Left lung (tissue), 10 donors: ENCODE data around the gene MTIF2. TPM values are rescaled to one million over a fixed set of nuclear protein-coding genes. Genes with fewer than 3 reads are reported as not detected.

ENCODE experiments used
- ATAC-seq: fragments of 200-7000 bp; cut with Tn5 transposase; one replicate; pipeline ENCODE4 v1.9.1; 2020; ENCODE audit warnings: moderate library complexity
- DNase-seq, 4 donors: peaks; one replicate each; pipeline ENCODE4 v3.0.0-alpha.2; 2013 to 2020
- H3K27ac ChIP-seq, 2 donors: fragments of 200-600 bp; sonication (generic) in 1 of 2; one replicate each; pipeline versions ENCODE4 v1.5.0 to v1.8.0; 2020 to 2021
- H3K27me3 ChIP-seq, 2 donors: fragments of 200-600 bp; sonication (generic) in 1 of 2; one replicate each; pipeline versions ENCODE4 v1.5.0 to v1.8.0; 2020 to 2021
- H3K36me3 ChIP-seq, 2 donors: fragments of 200-600 bp; sonication (generic) in 1 of 2; one replicate each; pipeline versions ENCODE4 v1.5.0 to v1.8.0; 2020 to 2021
- H3K4me1 ChIP-seq, 2 donors: fragments of 200-600 bp; one replicate each; pipeline ENCODE4 v1.8.0; 2021
- H3K4me3 ChIP-seq, 2 donors: fragments of 200-600 bp; sonication (generic) in 1 of 2; one replicate each; pipeline versions ENCODE4 v1.5.0 to v1.8.0; 2020 to 2021; ENCODE audit warnings: mild to moderate bottlenecking in 1 of 2
- H3K9me3 ChIP-seq, 2 donors: fragments of 200-600 bp; sonication (generic) in 1 of 2; one replicate each; pipeline versions ENCODE4 v1.5.0 to v1.8.0; 2020 to 2021
- intact Hi-C, 2 donors: fragments of 100-400 bp; cut with DNase I; formaldehyde crosslinking; loops; one replicate each; pipeline versions ENCODE4 v1.11.2 to v1.14.2; 2022
- polyA plus RNA-seq, 6 donors: library from polyadenylated mRNA; unstranded; fragments of 120-200 nt; gene quantifications; one replicate each; pipeline ENCODE4 v1.2.1, GENCODE V29; 2013; ENCODE audit not compliant: insufficient read length in 6 of 6
- total RNA-seq, 2 donors: library from RNA; stranded (reverse); fragmentation: NEBNext Ultra II Directional; extraction: Animal tissue kit (Norgen Biotek cat#: 25700); gene quantifications; one replicate each; pipeline ENCODE4 v1.2.1, GENCODE V29; 2021
- TF ChIP-seq, protein P1 (sequence below), 2 donors: fragments of 200-600 bp; sonication (generic) in 1 of 2; IDR thresholded peaks; one replicate each; pipeline versions ENCODE4 v1.5.0 to v1.8.0; 2021; ENCODE audit warnings: antibody characterized with exemption in 2 of 2
- donor health status: DM: no; HTN: yes; CAD: no.
- donor health status: DM: no; HTN: no; CAD: no.

MTIF2 gene
- total and polyA plus RNA-seq, 8 donors = 19.8 to 36.7 (median 33.5) TPM

DNA sequence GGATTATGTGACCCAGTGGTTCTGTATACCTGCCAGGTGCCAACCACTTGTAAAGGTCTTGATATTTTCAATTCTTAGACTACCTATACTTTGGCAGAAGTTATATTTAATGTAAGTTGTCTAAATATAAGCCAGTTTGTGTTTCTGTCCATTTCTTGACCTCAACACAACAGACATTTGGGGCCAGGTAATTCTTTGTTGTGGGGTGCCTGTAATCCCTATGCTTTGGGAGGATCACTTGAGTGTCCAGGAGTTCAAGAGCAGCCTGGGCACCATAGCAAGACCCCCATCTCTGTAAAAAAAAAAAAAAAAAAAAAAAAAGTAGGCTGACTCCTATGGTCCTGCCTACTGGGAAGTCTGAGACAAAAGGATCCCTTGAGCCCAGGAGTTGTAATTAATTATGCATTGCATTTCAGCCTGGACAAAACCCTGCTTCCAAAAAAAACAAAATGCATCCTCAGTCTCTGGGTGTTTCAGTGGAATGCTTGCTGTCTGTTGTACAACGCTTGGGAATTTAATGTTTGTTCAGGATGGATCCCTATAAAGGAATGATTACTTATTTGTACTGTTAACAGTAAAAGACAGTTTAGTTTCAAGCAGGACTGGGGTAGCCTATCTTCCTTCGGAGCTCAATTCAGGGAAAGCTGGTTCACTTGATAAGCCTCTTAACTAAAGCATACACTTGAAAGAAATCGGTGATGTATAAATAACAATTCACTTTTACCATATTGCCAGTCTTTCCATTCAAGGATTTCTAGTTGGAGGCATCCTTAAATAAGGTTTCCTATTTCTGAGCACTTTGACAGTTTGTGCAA is 33.1 kb downstream of the MTIF2 start:
- intact Hi-C loops = no loop called here
- Histone ChIP-seq H3K27me3 (no peaks in the 10 kb centered on the region), H3K4me3 (no peak overlapping the region), H3K4me1 (peaks cover 11 to 32% of the 10 kb centered on the region in 2 donors), H3K9me3 (no peaks in the 10 kb centered on the region), H3K27ac (no peak overlapping the region), H3K36me3 (peaks cover 0 to 67% of the 10 kb centered on the region in 2 donors)
- DNase-seq = no peak
- TF ChIP-seq, protein P1, sequence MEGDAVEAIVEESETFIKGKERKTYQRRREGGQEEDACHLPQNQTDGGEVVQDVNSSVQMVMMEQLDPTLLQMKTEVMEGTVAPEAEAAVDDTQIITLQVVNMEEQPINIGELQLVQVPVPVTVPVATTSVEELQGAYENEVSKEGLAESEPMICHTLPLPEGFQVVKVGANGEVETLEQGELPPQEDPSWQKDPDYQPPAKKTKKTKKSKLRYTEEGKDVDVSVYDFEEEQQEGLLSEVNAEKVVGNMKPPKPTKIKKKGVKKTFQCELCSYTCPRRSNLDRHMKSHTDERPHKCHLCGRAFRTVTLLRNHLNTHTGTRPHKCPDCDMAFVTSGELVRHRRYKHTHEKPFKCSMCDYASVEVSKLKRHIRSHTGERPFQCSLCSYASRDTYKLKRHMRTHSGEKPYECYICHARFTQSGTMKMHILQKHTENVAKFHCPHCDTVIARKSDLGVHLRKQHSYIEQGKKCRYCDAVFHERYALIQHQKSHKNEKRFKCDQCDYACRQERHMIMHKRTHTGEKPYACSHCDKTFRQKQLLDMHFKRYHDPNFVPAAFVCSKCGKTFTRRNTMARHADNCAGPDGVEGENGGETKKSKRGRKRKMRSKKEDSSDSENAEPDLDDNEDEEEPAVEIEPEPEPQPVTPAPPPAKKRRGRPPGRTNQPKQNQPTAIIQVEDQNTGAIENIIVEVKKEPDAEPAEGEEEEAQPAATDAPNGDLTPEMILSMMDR (IDR thresholded peaks at IDR 0.05) = no peak
- ATAC-seq = no peak

DNA sequence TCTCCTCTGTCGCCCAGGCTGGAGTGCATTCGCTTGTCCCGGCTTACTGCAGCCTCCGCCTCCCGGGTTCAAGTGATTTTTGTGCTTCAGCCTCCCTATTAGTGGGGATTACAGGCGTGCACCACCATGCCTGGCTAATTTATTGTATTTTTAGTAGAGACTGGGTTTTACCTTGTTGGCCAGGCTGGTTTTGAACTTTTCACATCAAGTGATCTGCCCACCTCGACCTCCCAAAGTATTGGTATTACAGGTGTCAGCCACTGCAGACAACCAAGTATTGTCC is 35.4 kb downstream of the MTIF2 start:
- TF ChIP-seq, protein P1 (IDR thresholded peaks at IDR 0.05) = no peak
- Histone ChIP-seq H3K4me1 (peaks cover 11 to 35% of the 10 kb centered on the region in 2 donors), H3K4me3 (peak overlapping the region; percentile 70 to 77), H3K27ac (peak overlapping the region; percentile 90 to 92), H3K36me3 (peaks cover 0 to 49% of the 10 kb centered on the region in 2 donors), H3K27me3 (no peaks in the 10 kb centered on the region), H3K9me3 (no peaks in the 10 kb centered on the region)
- intact Hi-C loops = no loop called here
- ATAC-seq (no peak), DNase-seq (no peak)

DNA sequence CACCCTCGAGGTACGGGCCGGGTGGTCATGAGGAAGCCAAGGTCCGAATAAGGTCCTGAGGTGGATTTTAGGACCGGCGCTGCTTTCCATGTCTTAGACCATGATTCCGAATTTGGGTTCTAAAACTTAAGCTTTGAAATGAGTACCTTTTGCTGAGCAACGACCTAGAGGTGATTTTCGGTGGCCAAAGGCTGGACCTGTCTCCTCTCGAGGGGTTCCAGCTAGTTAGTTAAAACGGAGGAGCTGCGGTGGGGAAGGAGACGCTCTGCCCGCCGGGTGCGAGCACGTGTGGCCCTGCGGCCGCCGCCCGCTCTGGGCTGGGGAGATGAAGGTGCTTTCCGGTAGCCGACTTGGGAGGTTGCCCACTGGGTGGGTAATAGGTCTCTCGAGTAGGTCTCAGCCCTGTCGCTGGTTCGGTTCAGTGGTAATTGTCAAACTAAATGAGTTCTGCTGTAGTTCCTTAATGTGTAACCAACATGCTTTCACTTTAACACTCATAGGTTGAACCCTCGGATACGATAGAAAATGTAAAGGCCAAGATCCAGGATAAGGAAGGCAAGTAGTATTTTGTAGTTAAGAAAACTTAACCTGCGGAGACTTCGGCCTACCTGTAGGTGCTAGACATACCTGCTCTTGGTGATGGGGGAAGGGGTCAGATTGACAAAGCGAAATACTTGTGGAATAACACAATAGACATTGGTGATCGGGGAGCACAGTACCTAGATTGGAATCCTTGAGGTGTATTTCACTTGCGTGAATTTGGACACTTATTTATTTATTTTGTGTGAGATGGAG is 36.0 kb downstream of the MTIF2 start:
- TF ChIP-seq, protein P1 (IDR thresholded peaks at IDR 0.05) = no peak
- intact Hi-C loops = no loop called here
- Histone ChIP-seq H3K27me3 (no peaks in the 10 kb centered on the region), H3K27ac (peak overlapping the region; percentile 90 to 92), H3K9me3 (no peaks in the 10 kb centered on the region), H3K4me1 (peaks cover 11 to 41% of the 10 kb centered on the region in 2 donors), H3K4me3 (peak overlapping the region; percentile 70 to 77), H3K36me3 (peaks cover 0 to 43% of the 10 kb centered on the region in 2 donors)
- ATAC-seq = peak; percentile 40
- peak in 3 of 4 donors; percentile 29 to 83 (median 57) for DNase-seq

DNA sequence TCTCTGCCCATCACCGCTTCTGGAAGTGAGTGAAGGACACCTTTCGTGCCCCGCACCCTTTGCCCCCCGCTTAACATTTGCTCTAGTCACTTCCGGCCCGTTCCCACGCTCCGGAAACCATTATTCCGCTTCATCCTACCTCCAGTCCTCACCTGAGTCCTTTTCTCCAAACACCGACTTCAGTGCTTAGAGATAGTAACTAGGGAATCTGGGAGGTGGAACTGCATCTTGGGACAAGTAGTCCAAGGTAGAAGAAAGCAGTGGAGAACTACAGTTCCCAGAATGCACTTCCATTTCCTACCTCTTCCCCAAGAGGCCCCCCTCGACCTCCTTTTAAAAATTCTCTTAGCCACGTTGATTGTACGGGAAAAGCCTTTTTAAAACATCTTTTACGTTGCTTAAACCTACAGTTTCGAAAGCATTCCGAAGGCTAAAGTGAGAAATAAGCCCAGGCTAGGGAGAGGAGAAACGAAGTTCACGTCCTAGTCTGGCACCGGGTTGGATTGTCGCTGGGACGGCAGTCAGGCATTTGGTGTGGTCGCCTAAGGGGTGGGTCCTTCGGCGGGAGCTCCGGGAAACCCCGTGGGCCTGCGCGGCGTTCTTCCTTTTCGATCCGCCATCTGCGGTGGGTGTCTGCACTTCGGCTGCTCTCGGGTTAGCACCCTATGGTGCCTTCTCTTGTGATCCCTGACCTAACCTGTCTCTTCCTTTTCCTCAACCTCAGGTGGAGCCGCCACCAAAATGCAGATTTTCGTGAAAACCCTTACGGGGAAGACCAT is 36.8 kb downstream of the MTIF2 start, which contains the start of the genes CLHC1 and RPS27A:
Gene CLHC1 (minus strand): TSS at position 210 of the 779 bp plus-strand sequence. CDS start 9,882 bp downstream, outside the sequence.
Gene RPS27A (plus strand): TSS at position 605 of the 779 bp plus-strand sequence. CDS start 137 bp downstream, at position 742.
- Histone ChIP-seq H3K4me1 (peaks cover 11 to 49% of the 10 kb centered on the region in 2 donors), H3K36me3 (peaks cover 0 to 35% of the 10 kb centered on the region in 2 donors), H3K27ac (peak within 1 kb of the TSS; percentile 90 to 92), H3K9me3 (no peaks in the 10 kb centered on the region), H3K4me3 (peak within 1 kb of the TSS; percentile 70 to 77), H3K27me3 (no peaks in the 10 kb centered on the region)
- TF ChIP-seq, protein P1 (IDR thresholded peaks at IDR 0.05) = no peak
- peak; percentile 96 for ATAC-seq
- intact Hi-C loops = no loop called here
- peak; percentile 93 to 97 (median 94) for DNase-seq
